ENCODE data around the gene SH2D1B.

GRCh38 chr1:162360237-162360873 lies 51.6 kb downstream of the SH2D1B start:
- TF ChIP-seq EZH2 (IDR thresholded peaks at IDR 0.05; ENCODE audit: borderline replicate concordance, insufficient read depth, low read depth, low read length, poor library complexity, severe bottlenecking), result no peak
- no peak for TF ChIP-seq CTCF (IDR thresholded peaks at IDR 0.05)

Data from B cell (primary cell).